NOMO-1 (cell line): ENCODE data around the gene NUAK1.
A peak's percentile ranks its signal among the peaks of the same experiment; 100 is the strongest.
"Not testable (repeated sequence)": the region's sequence is repeated elsewhere in the genome, so short reads cannot be mapped to it uniquely, and the experiment has no call there.

Source experiments
- DNase-seq, 2 experiments: peaks; one replicate each; lab custom pipeline; 2025; ENCODE audit not compliant: unreplicated experiment in 2 of 2; lab: John Stamatoyannopoulos, UW

Gene NUAK1

DNA sequence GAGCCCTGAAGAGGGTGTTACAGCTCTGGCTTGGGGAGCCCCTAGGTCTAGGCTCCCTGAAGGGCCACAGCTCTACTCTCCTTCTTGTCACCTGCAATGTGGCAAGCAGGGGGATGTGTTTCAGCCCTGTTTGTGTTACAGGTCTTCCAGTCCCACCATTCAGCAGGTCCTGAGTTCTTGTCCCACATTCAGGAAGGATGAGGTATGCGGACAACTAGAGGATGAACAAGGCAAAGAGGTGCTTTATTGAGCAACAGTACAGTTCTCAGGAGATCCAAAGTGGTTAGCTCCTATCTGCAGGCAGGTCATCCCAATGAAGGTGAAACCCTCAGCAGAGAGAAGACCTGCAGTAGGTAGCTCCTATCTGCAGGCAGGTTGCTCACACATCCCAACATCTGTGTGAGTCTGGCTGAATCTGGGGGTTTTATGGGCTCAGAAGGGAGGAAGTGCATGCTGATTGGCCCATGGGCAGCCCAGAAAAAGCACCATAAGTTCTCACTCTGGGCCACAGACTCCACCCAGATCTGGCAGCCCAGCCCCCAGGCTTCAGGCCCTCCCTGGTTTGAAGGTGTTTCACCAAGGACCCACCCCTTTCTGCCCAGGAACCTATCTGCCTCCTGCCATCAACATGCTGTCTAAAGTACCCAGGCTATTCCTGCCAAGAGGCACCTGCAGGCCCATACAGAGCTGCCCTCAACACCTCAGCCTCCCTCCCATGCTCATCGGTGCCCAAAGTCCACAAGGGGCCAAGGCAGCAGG, 98.9 kb downstream of the NUAK1 start:
- no peak for DNase-seq

DNA sequence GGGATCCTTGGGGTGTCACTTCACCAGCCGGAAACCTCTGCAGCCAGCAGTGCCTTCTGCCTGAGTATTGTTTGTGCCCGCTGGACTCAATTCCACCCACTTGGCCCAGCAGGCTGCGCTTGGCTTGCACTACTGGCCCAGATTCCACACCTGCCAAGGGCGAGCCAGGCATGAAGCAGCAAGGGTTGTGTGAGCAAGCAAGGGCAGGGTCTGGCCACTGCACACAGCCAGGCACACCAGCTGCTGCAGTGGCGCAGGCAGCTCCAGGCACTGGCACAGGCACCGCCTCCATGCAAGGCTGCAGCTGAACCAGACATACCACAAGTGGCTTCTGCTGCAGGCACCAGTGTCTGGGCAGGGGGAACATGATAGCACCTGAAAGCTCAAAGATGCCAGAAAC, 99.5 kb downstream of the NUAK1 start:
- no peak for DNase-seq

GRCh38 chr12:106037524-106038298, 101.0 kb downstream of the NUAK1 start:
- DNase-seq = no peak

DNA sequence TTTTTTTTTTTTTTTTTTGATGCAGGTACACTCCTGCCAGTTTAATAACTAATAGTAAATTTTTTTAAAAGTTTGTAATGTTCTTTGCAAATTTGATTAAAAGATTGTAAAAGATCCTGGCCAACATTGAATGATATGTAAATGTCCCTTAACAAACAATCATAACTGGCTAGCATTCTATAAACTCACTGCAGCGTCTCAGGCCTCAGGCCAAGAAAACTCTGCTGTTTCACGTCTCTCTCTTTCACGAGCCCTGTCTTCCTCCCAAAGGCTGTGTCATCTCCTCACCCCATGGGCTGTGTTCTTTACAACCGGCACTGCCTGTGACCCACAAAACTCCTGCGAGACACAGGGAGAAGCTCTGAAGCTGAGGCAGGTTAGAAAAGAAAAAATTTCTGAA, 103.3 kb downstream of the NUAK1 start:
- DNase-seq = no peak

GRCh38 chr12:106034316-106034715, 104.4 kb downstream of the NUAK1 start:
- DNase-seq = no peak

- no peak for DNase-seq
These were observed 105.5 kb downstream of the NUAK1 start for GRCh38 chr12:106033161-106033675.

DNA sequence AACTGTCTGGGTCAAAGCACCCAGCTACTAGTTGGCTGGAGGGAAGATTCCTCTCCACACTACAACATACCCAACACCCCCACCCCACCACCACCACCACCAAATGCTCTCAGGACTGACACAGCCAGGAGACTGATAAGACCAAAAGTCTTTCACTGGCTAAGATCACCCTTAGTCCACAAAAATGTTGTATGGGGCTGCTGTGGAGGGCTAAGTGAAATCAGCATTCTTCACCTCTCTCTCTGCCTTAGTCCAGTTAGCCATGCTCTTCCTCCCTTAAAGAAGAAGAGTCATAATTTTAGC, 106.2 kb downstream of the NUAK1 start:
- no peak for DNase-seq

GRCh38 chr12:106031761-106032622, 106.8 kb downstream of the NUAK1 start:
- no peak for DNase-seq

DNA sequence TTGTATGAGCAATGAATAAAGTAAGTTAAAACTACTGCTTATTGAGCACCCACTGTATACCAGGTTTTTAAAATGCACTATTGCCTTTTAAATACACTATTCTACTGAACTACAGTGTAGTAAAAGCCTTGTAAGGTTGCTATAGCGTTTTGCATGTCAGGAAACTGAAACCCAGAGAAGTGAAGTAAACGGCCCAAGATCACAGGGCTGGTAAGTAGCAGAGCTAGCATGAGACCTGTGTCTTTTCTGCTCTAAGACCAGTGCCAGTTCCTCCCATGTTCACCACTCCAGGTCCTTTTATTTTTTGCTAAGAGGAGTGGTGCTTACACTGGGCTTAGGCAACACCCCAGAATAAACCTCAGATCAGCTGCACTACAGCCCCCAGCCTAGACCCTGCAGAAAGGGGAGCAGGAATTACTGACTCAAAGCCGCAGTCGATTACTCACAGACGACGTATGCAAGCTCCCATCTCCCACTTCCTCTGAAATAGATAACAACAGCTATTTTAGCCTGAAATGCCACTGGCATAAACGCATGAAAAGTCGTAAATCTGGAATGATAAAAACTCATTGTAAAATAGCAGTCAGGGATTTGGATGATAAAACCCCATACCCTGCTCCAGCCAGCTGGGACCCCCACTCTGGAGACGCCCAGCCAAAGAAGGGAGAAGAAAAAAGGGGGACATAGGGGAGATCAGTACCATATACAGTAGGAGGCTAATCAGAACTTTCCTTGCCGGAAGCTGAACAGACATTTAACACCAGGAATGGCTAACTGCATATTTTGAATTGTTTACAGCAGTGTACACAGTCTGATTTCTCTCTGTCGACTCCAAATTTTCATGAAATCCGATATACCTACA, 108.3 kb downstream of the NUAK1 start:
- peak; percentile 74 to 76 for DNase-seq

- no peak for DNase-seq
These were observed 109.2 kb downstream of the NUAK1 start for GRCh38 chr12:106029532-106029931.

- DNase-seq = no peak
These were observed 110.8 kb downstream of the NUAK1 start for GRCh38 chr12:106027911-106028310.

DNA sequence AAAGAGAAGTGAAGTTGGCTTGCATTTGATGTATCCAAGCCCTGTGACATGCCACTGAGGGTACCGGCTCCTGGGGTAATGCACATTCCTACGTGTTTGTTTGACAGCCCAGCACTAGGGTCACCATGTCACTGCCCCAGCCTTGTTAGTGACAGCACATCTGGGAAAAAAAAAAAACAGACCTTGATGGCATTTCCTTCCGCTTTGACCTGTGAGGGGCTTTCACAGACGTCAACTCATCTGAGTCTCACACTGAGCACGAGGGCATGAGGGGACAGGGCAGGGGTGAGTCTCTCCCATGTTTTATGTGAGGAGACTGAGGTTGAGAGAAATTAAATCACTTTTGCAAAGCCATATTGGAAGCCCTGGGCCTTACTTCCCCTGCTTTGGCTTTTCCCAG, 111.5 kb downstream of the NUAK1 start:
- no peak for DNase-seq

DNA sequence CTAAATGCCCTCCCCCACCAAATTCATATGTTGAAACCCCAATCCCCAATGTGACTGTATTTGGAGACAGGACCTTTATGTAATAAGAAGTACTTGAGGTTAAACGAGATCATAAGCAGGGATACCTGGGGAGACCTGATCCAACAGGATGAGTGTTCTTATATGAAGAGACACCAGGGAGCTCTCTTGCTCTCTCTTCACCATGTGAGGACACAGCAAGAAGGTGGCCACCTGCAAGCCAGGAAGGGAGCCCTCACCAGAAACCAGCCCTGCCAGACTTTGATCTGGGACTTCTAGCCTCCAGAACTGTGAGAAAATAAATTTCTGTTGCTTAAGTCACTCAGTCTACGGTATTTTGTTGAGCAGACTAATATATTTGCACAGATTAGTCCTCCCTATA, 113.6 kb downstream of the NUAK1 start:
- no peak for DNase-seq

GRCh38 chr12:106023039-106023438, 115.7 kb downstream of the NUAK1 start:
- no peak for DNase-seq

GRCh38 chr12:106022568-106023012, 116.2 kb downstream of the NUAK1 start:
- no peak for DNase-seq

DNA sequence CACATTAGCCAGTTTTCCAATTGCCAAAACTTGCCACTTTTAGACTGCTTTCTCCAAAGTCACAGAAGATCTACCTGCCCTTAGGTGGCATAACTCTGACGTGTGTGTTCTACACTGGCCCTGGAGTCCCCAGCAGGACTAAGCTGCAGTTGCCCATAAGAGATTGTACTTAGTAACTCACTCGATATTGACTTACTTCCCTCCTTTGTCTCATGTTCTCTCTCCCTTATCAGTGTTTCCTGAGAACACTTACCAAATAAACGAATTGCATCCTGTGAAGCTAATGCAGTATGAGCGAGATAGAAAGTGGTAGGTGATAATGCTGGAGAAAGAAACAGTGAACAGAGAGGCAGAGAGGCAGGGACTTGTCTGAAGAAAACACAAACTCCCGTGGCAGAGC, 117.2 kb downstream of the NUAK1 start:
- no peak for DNase-seq

GRCh38 chr12:106020736-106021135, 118.0 kb downstream of the NUAK1 start:
- DNase-seq = no peak

DNA sequence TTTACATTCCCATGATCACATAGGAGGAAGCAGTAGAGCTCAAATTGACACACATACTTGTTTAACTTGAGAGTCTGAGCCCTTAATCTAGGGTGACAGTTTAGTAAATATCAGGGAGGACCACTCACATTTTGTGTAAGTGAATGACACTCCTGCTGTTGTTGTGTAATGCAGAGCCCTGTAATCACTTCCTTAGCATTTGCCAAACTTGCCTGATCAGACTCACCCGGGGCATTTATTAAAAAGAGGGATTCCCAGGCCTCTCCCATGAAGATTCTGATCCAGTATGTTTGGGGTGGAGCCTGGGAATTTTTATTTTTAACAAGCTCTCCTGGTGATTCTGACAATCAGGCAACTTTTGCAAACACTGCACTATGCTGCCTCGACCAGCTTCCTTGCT, 119.6 kb downstream of the NUAK1 start:
- no peak for DNase-seq

DNA sequence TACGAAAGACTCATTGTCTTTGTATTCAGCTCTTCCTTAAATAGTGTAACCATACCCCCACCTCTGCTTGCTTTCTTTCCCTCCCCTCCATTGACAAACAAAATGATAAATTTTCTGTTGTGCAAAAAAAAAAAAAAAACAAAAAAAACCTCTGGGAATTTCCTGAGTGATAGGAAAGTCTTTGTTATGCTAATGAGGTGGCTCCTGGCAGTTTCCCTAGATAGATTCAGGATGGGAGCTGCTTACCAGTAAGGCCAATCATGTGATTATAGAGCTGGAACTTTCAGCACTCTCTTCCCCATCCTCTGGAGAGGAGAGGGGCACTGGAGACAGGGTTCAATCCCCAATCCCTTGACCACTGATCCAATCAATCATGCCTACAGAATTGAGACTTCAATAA, 120.5 kb downstream of the NUAK1 start:
- DNase-seq = no peak

DNA sequence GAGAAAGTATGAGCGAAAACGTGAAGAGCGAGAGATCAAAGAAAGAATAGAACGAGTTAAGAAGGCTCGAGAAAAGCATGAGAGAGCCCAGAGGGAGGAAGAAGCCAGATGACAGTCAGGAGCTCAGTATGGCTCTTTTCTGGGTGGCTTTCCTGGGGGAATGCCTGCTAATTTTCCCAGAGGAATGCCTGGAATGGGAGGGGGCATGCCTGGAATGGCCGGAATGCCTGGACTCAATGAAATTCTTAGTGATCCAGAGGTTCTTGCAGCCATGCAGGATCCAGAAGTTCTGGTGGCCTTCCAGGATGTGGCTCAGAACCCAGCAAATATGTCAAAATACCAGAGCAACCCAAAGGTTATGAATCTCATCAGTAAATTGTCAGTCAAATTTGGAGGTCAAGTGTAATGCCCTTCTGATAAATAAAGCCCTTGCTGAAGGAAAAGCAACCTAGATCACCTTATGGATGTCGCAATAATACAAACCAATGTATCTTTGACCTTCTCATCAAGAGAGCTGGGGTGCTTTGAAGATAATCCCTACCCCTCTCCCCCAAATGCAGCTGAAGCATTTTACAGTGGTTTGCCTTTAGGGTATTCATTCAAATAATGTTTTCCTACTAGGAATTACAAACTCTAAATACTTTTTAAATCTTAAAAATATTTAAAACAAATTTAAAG, 122.0 kb downstream of the NUAK1 start:
- not testable (repeated sequence) for DNase-seq
